HepG2 (cell line): ENCODE data around the gene PIGBOS1. TPM values are rescaled to one million over a fixed set of nuclear protein-coding genes. Genes with fewer than 3 reads are reported as not detected.

Experiments used
- AKAP8 ChIP-seq: sonication (generic); formaldehyde crosslinking; IDR thresholded peaks from 2 replicates; pipeline ENCODE4 v1.5.1; 2020; ENCODE audit warnings: mild to moderate bottlenecking, missing genetic modification reagents
- CENPBD1 ChIP-seq: sonication (generic); formaldehyde crosslinking; IDR thresholded peaks from 2 replicates; pipeline ENCODE4 v1.8.0; 2022; ENCODE audit warnings: missing genetic modification reagents, low read depth, mild to moderate bottlenecking, borderline replicate concordance
- CREBL2 ChIP-seq: sonication (generic); formaldehyde crosslinking; IDR thresholded peaks from 2 replicates; pipeline ENCODE4 v1.8.1; 2023; ENCODE audit warnings: missing genetic modification reagents, mild to moderate bottlenecking, borderline replicate concordance
- HHEX ChIP-seq: IDR thresholded peaks from 2 replicates; pipeline ENCODE4 v1.6.1; 2016; ENCODE audit warnings: control low read depth
- KDM3A ChIP-seq: IDR thresholded peaks from 2 replicates; pipeline ENCODE4 v1.6.1; 2018; ENCODE audit warnings: low read depth, missing compliant biosample characterization
- MEIS1 ChIP-seq: sonication (generic); formaldehyde crosslinking; IDR thresholded peaks from 2 replicates; pipeline ENCODE4 v1.9.0; 2021; ENCODE audit warnings: mild to moderate bottlenecking, missing genetic modification reagents, moderate library complexity, borderline replicate concordance
- MXD4 ChIP-seq: IDR thresholded peaks from 2 replicates; pipeline ENCODE4 v1.6.1; 2016; ENCODE audit warnings: mild to moderate bottlenecking, missing biosample characterization, missing genetic modification reagents
- MYPOP ChIP-seq: sonication (generic); formaldehyde crosslinking; IDR thresholded peaks from 2 replicates; pipeline ENCODE4 v1.8.1; 2023; ENCODE audit warnings: mild to moderate bottlenecking, moderate library complexity, missing genetic modification reagents
- PCBP2 ChIP-seq: fragments of 200-400 bp; formaldehyde crosslinking; optimal IDR thresholded peaks from 2 replicates; pipeline ENCODE3; 2018; ENCODE audit warnings: low read length, low read depth; ENCODE audit not compliant: poor library complexity, severe bottlenecking
- SMAD1 ChIP-seq: sonication (generic); formaldehyde crosslinking; IDR thresholded peaks from 2 replicates; pipeline ENCODE4 v1.4.0; 2020; ENCODE audit warnings: missing genetic modification reagents, low read depth, mild to moderate bottlenecking, borderline replicate concordance
- SRSF4 ChIP-seq: fragments of 200-400 bp; formaldehyde crosslinking; IDR thresholded peaks from one replicate; pipeline ENCODE4 v1.6.1; 2018; ENCODE audit warnings: mild to moderate bottlenecking, low read depth, low read length, moderate library complexity; ENCODE audit not compliant: poor library complexity, severe bottlenecking
- TBX2 ChIP-seq: sonication (generic); formaldehyde crosslinking; IDR thresholded peaks from 2 replicates; pipeline ENCODE4 v1.5.0; 2020; ENCODE audit warnings: missing genetic modification reagents, mild to moderate bottlenecking, borderline replicate concordance
- TRIM22 ChIP-seq: fragments of 450-650 bp; IDR thresholded peaks from 2 replicates; pipeline ENCODE4 v1.6.1; 2017
- ZBTB10 ChIP-seq: sonication (generic); formaldehyde crosslinking; IDR thresholded peaks from 2 replicates; pipeline ENCODE4 v1.4.0; 2020; ENCODE audit warnings: missing genetic modification reagents, borderline replicate concordance
- ZBTB21 ChIP-seq: sonication (generic); formaldehyde crosslinking; IDR thresholded peaks from 2 replicates; pipeline ENCODE4 v1.4.0; 2020; ENCODE audit warnings: missing genetic modification reagents
- ZBTB37 ChIP-seq: sonication (generic); formaldehyde crosslinking; IDR thresholded peaks from 2 replicates; pipeline ENCODE4 v1.4.0; 2020; ENCODE audit warnings: mild to moderate bottlenecking, missing genetic modification reagents
- ZMAT3 ChIP-seq: sonication (generic); formaldehyde crosslinking; conservative IDR thresholded peaks from 2 replicates; pipeline ENCODE4 v1.7.0; 2021; ENCODE audit warnings: missing genetic modification reagents
- ZNF17 ChIP-seq: sonication (generic); formaldehyde crosslinking; IDR thresholded peaks from 2 replicates; pipeline ENCODE4 v1.5.0; 2020; ENCODE audit warnings: mild to moderate bottlenecking, missing genetic modification reagents
- ZNF33B ChIP-seq: sonication (generic); formaldehyde crosslinking; IDR thresholded peaks from 2 replicates; pipeline ENCODE4 v1.5.1; 2020; ENCODE audit warnings: mild to moderate bottlenecking, missing genetic modification reagents
- ZNF562 ChIP-seq: sonication (generic); formaldehyde crosslinking; IDR thresholded peaks from 2 replicates; pipeline ENCODE4 v1.8.0; 2022; ENCODE audit warnings: missing genetic modification reagents, borderline replicate concordance
- ZNF891 ChIP-seq: sonication (generic); formaldehyde crosslinking; IDR thresholded peaks from 2 replicates; pipeline ENCODE4 v1.5.0; 2020; ENCODE audit warnings: mild to moderate bottlenecking, missing genetic modification reagents
- polyA plus RNA-seq, 8 experiments: library from polyadenylated mRNA; depleted of rRNA in 3 of 8; stranded (reverse) in 7 of 8; unstranded in 1 of 8; fragments of >200 nt; fragmentation: Illumina TruSeq in 4 of 8; extraction: Trizol in 4 of 8; gene quantifications; 2 replicates each; pipeline versions ENCODE4 v1.2.1 to v1.2.3, GENCODE V29; 2011 to 2016; ENCODE audit warnings: low read depth in 4 of 8, missing spikeins in 1 of 8, mixed read lengths in 1 of 8; ENCODE audit not compliant: insufficient read depth in 1 of 8
- total RNA-seq, 5 experiments: library from RNA; depleted of rRNA; stranded (reverse); fragments of >200 nt; fragmentation: Illumina TruSeq; extraction: Trizol; gene quantifications; 2 replicates each; pipeline ENCODE4 v1.2.3, GENCODE V29; 2016; ENCODE audit warnings: low read depth in 1 of 5

The PIGBOS1 gene
- total and polyA plus RNA-seq, 2 of the 13 experiments (the other 11 are each of a cell fraction or from before 2014, with no cell fraction given): 14.8 to 22.1 TPM

- no peak for TF ChIP-seq PCBP2
- TF ChIP-seq HHEX (CRISPR knock-in tag): no peak
- TF ChIP-seq TBX2 (CRISPR knock-in tag): peak; percentile 68; the same call in 1 of the 2 replicates
- TF ChIP-seq ZBTB10 (CRISPR knock-in tag): no peak
- no peak for TF ChIP-seq TRIM22
- TF ChIP-seq ZBTB37 (CRISPR knock-in tag): no peak
- peak; percentile 85 for TF ChIP-seq KDM3A
- TF ChIP-seq ZNF33B (CRISPR knock-in tag): peak; percentile 84
- peak; percentile 82 for TF ChIP-seq MYPOP (CRISPR knock-in tag)
- peak; percentile 62; the same call in 1 of the 2 replicates for TF ChIP-seq CREBL2 (CRISPR knock-in tag)
- TF ChIP-seq SRSF4: no peak
- TF ChIP-seq SMAD1 (CRISPR knock-in tag): no peak; the same call in 1 of the 2 replicates
- no peak for TF ChIP-seq ZNF17
- TF ChIP-seq CENPBD1: no peak
- peak; percentile 57 for TF ChIP-seq ZBTB21 (CRISPR knock-in tag)
- TF ChIP-seq ZMAT3 (CRISPR knock-in tag): peak; percentile 76; the same call in 1 of the 2 replicates
- TF ChIP-seq ZNF562 (CRISPR knock-in tag): no peak
- TF ChIP-seq ZNF891 (CRISPR knock-in tag): peak; percentile 96
- no peak for TF ChIP-seq AKAP8
- peak; percentile 90; the same call in 1 of the 2 replicates for TF ChIP-seq MEIS1 (CRISPR knock-in tag)
- TF ChIP-seq MXD4 (CRISPR knock-in tag): peak; percentile 86
Observed at GRCh38 chr15:55318588-55319494, at the start of gene PIGBOS1, which contains the start of gene PIGB (continued).
